ENCODE measurements around the gene GRAMD1B. TPM values are rescaled to one million over a fixed set of nuclear protein-coding genes. Genes with fewer than 3 reads are reported as not detected.

The GRAMD1B gene
- total RNA-seq, 2 donors from 2014 or later = 2.1 to 5.7 TPM

DNA sequence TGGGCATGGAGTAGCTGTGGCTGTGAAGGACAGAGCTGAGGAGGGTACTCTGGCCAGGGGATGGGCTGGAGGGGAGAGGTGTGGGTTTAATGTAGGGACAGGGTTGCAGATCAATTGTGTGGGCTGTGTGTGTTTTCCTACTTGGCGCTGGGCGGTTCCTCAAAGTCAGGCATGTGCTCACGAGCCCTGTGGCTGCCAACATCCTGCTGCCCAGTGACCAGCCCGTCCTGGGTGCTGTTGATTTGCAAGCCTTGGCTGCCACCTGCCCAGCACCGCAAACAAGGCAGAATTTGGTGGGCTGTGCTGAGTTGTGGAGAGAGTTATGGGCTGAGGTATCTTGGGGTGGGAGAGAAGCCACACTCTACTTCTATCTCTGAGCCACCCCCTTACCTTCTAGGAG lies 155.1 kb downstream of the GRAMD1B start:
- Histone ChIP-seq H3K36me3 (no peaks in the 10 kb centered on the region), H3K4me3 (no peak overlapping the region), H3K4me1 (ENCODE audit: control insufficient read depth in 1 of 2, low read depth in 2 of 2) (no peaks in the 10 kb centered on the region), H3K27me3 (replicated peaks; ENCODE audit: insufficient read depth) (no peaks in the 10 kb centered on the region), H3K27ac (no peak overlapping the region), H3K9me3 (no peaks in the 10 kb centered on the region)
- DNase-seq (ENCODE audit: low spot score) (no peak), ATAC-seq (ENCODE audit: insufficient number of reproducible peaks, low FRiP score, low read depth) (no peak)
- TF ChIP-seq, protein P1, sequence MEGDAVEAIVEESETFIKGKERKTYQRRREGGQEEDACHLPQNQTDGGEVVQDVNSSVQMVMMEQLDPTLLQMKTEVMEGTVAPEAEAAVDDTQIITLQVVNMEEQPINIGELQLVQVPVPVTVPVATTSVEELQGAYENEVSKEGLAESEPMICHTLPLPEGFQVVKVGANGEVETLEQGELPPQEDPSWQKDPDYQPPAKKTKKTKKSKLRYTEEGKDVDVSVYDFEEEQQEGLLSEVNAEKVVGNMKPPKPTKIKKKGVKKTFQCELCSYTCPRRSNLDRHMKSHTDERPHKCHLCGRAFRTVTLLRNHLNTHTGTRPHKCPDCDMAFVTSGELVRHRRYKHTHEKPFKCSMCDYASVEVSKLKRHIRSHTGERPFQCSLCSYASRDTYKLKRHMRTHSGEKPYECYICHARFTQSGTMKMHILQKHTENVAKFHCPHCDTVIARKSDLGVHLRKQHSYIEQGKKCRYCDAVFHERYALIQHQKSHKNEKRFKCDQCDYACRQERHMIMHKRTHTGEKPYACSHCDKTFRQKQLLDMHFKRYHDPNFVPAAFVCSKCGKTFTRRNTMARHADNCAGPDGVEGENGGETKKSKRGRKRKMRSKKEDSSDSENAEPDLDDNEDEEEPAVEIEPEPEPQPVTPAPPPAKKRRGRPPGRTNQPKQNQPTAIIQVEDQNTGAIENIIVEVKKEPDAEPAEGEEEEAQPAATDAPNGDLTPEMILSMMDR (IDR thresholded peaks at IDR 0.05) = no peak

DNA sequence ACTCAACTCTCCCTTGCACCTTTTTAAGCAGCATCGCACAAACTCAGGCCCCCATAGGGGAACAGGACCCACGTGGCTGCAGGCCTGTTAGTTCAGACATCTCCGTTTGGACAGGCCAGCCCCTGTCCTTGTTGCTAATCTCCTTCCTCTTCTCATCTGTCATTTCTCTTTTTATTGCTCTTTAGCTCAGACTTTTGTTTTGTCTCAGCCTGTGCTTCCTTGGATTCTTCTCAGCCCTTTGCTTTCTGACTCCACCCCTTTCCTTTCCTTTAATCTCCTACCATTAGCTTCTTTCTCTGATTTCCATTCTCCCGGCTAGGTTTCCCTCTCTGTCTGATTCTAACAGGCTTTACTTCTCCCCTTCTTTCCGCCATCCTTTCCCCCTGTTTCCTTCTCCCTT lies 155.6 kb downstream of the GRAMD1B start:
- Histone ChIP-seq H3K9me3 (no peaks in the 10 kb centered on the region), H3K36me3 (no peaks in the 10 kb centered on the region), H3K4me1 (ENCODE audit: control insufficient read depth in 1 of 2, low read depth in 2 of 2) (no peaks in the 10 kb centered on the region), H3K27me3 (replicated peaks; ENCODE audit: insufficient read depth) (no peaks in the 10 kb centered on the region), H3K27ac (no peak overlapping the region), H3K4me3 (no peak overlapping the region)
- TF ChIP-seq, protein P1 (IDR thresholded peaks at IDR 0.05) = no peak
- DNase-seq (ENCODE audit: low spot score) (no peak), ATAC-seq (ENCODE audit: insufficient number of reproducible peaks, low FRiP score, low read depth) (no peak)

DNA sequence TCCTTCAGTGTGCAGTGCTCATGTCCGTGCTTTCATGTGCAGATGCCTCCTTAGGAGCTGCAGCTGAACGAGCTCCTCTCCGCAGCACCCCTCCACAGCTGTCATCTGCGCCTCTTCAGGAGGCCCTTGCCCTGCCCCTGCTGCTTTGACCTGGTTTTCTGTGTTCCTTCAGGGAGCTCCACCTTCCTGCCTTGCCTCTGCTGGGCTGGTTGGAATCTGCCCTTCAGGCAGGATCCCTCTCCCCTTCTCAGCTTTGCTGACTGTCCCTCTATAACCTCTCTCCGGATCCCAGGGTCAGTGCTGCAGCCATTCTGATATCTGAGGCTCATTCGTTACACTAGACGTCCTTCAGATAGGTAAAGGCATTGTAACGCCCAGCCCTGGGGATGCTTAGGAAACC lies 156.5 kb downstream of the GRAMD1B start:
- Histone ChIP-seq H3K27ac (no peak overlapping the region), H3K9me3 (no peaks in the 10 kb centered on the region), H3K4me3 (no peak overlapping the region), H3K36me3 (no peaks in the 10 kb centered on the region), H3K27me3 (replicated peaks; ENCODE audit: insufficient read depth) (no peaks in the 10 kb centered on the region), H3K4me1 (ENCODE audit: control insufficient read depth in 1 of 2, low read depth in 2 of 2) (no peaks in the 10 kb centered on the region)
- DNase-seq (ENCODE audit: low spot score) = no peak
- TF ChIP-seq, protein P1 (IDR thresholded peaks at IDR 0.05) = no peak
- ATAC-seq (ENCODE audit: insufficient number of reproducible peaks, low FRiP score, low read depth) = no peak

DNA sequence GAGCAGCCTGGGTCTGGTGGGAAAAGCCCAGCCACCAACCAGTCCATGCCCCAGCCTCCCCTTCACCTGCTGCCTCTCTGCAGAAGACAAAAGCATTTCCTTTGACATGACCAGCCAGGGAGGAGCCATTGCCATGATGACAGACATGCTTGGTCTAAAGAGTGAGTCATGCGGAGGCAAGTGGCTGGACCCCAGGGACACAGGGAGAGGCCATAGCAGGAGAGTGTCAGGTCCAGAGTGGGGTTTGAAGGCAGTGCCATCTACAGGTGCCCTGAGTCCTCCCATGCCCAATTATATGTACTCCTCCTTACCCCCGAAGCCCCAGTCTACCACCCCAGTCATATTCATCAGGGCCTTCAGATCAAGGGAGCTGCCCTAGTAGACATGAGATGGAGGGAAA lies 157.0 kb downstream of the GRAMD1B start:
- Histone ChIP-seq H3K9me3 (no peaks in the 10 kb centered on the region), H3K4me3 (no peak overlapping the region), H3K27me3 (replicated peaks; ENCODE audit: insufficient read depth) (no peaks in the 10 kb centered on the region), H3K4me1 (ENCODE audit: control insufficient read depth in 1 of 2, low read depth in 2 of 2) (no peaks in the 10 kb centered on the region), H3K27ac (no peak overlapping the region), H3K36me3 (no peaks in the 10 kb centered on the region)
- TF ChIP-seq, protein P1 (IDR thresholded peaks at IDR 0.05) = no peak
- ATAC-seq (ENCODE audit: insufficient number of reproducible peaks, low FRiP score, low read depth) (no peak), DNase-seq (ENCODE audit: low spot score) (no peak)

DNA sequence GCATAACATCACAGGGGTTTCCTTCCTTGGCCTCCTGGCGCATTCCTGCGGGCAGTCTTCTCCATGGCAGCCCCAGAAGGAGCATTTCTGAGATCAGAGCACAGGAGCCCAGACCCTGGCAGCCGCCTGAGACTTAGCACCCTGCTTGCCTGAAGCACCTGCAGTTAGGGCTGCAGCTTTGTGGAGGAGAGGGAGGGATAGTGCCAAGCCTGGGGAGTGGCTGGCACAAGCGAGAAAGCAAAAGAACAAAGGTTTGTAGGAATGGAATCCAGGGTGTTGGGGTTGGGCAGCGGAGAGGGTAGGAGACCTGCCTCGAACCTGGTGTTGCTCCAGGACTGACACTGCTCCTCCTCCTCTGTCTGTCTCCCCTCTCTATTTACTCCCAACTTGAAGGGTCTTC lies 157.5 kb downstream of the GRAMD1B start:
- Histone ChIP-seq H3K36me3 (no peaks in the 10 kb centered on the region), H3K27ac (no peak overlapping the region), H3K9me3 (no peaks in the 10 kb centered on the region), H3K4me1 (ENCODE audit: control insufficient read depth in 1 of 2, low read depth in 2 of 2) (no peaks in the 10 kb centered on the region), H3K27me3 (replicated peaks; ENCODE audit: insufficient read depth) (no peaks in the 10 kb centered on the region), H3K4me3 (no peak overlapping the region)
- ATAC-seq (ENCODE audit: insufficient number of reproducible peaks, low FRiP score, low read depth) (no peak), DNase-seq (ENCODE audit: low spot score) (no peak)
- TF ChIP-seq, protein P1 (IDR thresholded peaks at IDR 0.05) = no peak
